H9 (cell line): ENCODE results near the gene DRGX. TPM values are rescaled to one million over a fixed set of nuclear protein-coding genes. Genes with fewer than 3 reads are reported as not detected.

ENCODE experiments used
- DNase-seq: peaks from one replicate; pipeline ENCODE4 v3.0.0-alpha.2; 2017
- H2AFZ ChIP-seq: one replicate; pipeline ENCODE4 v1.6.1; 2013; ENCODE audit warnings: mild to moderate bottlenecking, low read length, control low read depth, moderate library complexity
- H2AK5ac ChIP-seq: 2 replicates; pipeline ENCODE4 v1.6.1; 2013; ENCODE audit warnings: low read length, control low read depth, mixed read lengths; ENCODE audit not compliant: insufficient read length
- H2BK120ac ChIP-seq: one replicate; pipeline ENCODE4 v1.6.1; 2013; ENCODE audit warnings: low read depth, mild to moderate bottlenecking, low read length, control low read depth, inconsistent platforms; ENCODE audit not compliant: poor library complexity, severe bottlenecking
- H2BK12ac ChIP-seq: 2 replicates; pipeline ENCODE4 v1.6.1; 2013; ENCODE audit warnings: low read length, control low read depth, mixed read lengths, low read depth; ENCODE audit not compliant: insufficient read length
- H2BK15ac ChIP-seq: 2 replicates; pipeline ENCODE4 v1.6.1; 2013; ENCODE audit warnings: low read depth, low read length, control low read depth
- H2BK20ac ChIP-seq: one replicate; pipeline ENCODE4 v1.6.1; 2013; ENCODE audit warnings: low read depth, mild to moderate bottlenecking, low read length, control low read depth, inconsistent platforms; ENCODE audit not compliant: poor library complexity, severe bottlenecking
- H2BK5ac ChIP-seq: 2 replicates; pipeline ENCODE4 v1.6.1; 2013; ENCODE audit warnings: low read length, control low read depth, mixed read lengths; ENCODE audit not compliant: insufficient read length
- H3K14ac ChIP-seq: 2 replicates; pipeline ENCODE4 v1.6.1; 2013; ENCODE audit warnings: low read length, control low read depth; ENCODE audit not compliant: insufficient read depth
- H3K18ac ChIP-seq: 2 replicates; pipeline ENCODE4 v1.6.1; 2013; ENCODE audit warnings: low read depth, mild to moderate bottlenecking, mixed read lengths, low read length, control low read depth; ENCODE audit not compliant: insufficient read length
- H3K23ac ChIP-seq: 2 replicates; pipeline ENCODE4 v1.6.1; 2013; ENCODE audit warnings: low read length, control low read depth, mixed read lengths, low read depth; ENCODE audit not compliant: insufficient read length
- H3K23me2 ChIP-seq: 2 replicates; pipeline ENCODE4 v1.6.1; 2013; ENCODE audit warnings: low read depth, mild to moderate bottlenecking, mixed read lengths, low read length, control low read depth; ENCODE audit not compliant: insufficient read length, poor library complexity, severe bottlenecking
- H3K27ac ChIP-seq: 2 replicates; pipeline ENCODE4 v1.5.1; 2013; ENCODE audit warnings: low read length, control low read depth, mixed read lengths, low read depth; ENCODE audit not compliant: insufficient read length
- H3K27me3 ChIP-seq: 2 replicates; pipeline ENCODE4 v1.6.1; 2013; ENCODE audit warnings: low read length, control low read depth, inconsistent platforms; ENCODE audit not compliant: insufficient read depth
- H3K4ac ChIP-seq: 2 replicates; pipeline ENCODE4 v1.6.1; 2013; ENCODE audit warnings: low read depth, mild to moderate bottlenecking, control low read depth, inconsistent platforms, low read length, moderate library complexity
- H3K4me1 ChIP-seq: 2 replicates; pipeline ENCODE4 v1.6.1; 2013; ENCODE audit warnings: low read length, control low read depth, inconsistent platforms; ENCODE audit not compliant: insufficient read depth
- H3K4me2 ChIP-seq: 2 replicates; pipeline ENCODE4 v1.6.1; 2013; ENCODE audit warnings: low read length, control low read depth, mixed read lengths; ENCODE audit not compliant: insufficient read length, insufficient read depth
- H3K56ac ChIP-seq: 2 replicates; pipeline ENCODE4 v1.6.1; 2013; ENCODE audit warnings: low read depth, mild to moderate bottlenecking, mixed read lengths, low read length, control low read depth; ENCODE audit not compliant: insufficient read length
- H3K79me1 ChIP-seq: 2 replicates; pipeline ENCODE4 v1.6.1; 2013; ENCODE audit warnings: low read depth, mild to moderate bottlenecking, moderate library complexity, low read length, control low read depth, inconsistent platforms; ENCODE audit not compliant: insufficient read depth, poor library complexity, severe bottlenecking
- H3K79me2 ChIP-seq: 2 replicates; pipeline ENCODE4 v1.6.1; 2013; ENCODE audit warnings: low read length, control low read depth, inconsistent platforms; ENCODE audit not compliant: insufficient read depth
- H3K9ac ChIP-seq: 2 replicates; pipeline ENCODE4 v1.6.1; 2013; ENCODE audit warnings: low read length, control low read depth, mixed read lengths; ENCODE audit not compliant: insufficient read length; ENCODE audit errors: extremely low read depth
- H3K9me3 ChIP-seq: one replicate; pipeline ENCODE4 v1.6.1; 2013; ENCODE audit warnings: low read depth, low read length, inconsistent platforms; ENCODE audit not compliant: control insufficient read depth
- H3T11ph ChIP-seq: one replicate; pipeline ENCODE4 v1.6.1; 2013; ENCODE audit warnings: mild to moderate bottlenecking, low read length, control low read depth, inconsistent platforms
- H4K20me1 ChIP-seq: one replicate; pipeline ENCODE4 v1.6.1; 2013; ENCODE audit not compliant: control insufficient read depth, insufficient read length, insufficient read depth
- H4K5ac ChIP-seq: 2 replicates; pipeline ENCODE4 v1.6.1; 2013; ENCODE audit warnings: low read depth, mild to moderate bottlenecking, mixed read lengths, low read length, control low read depth; ENCODE audit not compliant: insufficient read length
- H4K8ac ChIP-seq: replicated peaks from 2 replicates; pipeline ENCODE4 v1.6.1; 2013; ENCODE audit warnings: low read length, control low read depth, mixed read lengths, low read depth; ENCODE audit not compliant: insufficient read length
- H4K91ac ChIP-seq: 2 replicates; pipeline ENCODE4 v1.6.1; 2013; ENCODE audit warnings: low read depth, mild to moderate bottlenecking, moderate library complexity, mixed read lengths, low read length, control low read depth; ENCODE audit not compliant: insufficient read length
- H3K27ac Mint-ChIP-seq, 3 experiments: 2 replicates in 2 of 3; 3 replicates in 1 of 3; pipeline ENCODE4 v1.8.0; 2020 to 2021; ENCODE audit warnings: mixed read lengths in 3 of 3, mild to moderate bottlenecking in 1 of 3, moderate library complexity in 1 of 3
- H3K27me3 Mint-ChIP-seq: 2 replicates; pipeline ENCODE4 v1.8.0; 2021; ENCODE audit warnings: low read depth, mild to moderate bottlenecking, moderate library complexity, mixed read lengths
- H3K36me3 Mint-ChIP-seq, 3 experiments: 2 replicates in 2 of 3; 3 replicates in 1 of 3; pipeline ENCODE4 v1.8.0; 2020 to 2021; ENCODE audit warnings: low read depth in 3 of 3, mixed read lengths in 3 of 3; ENCODE audit not compliant: insufficient read depth in 1 of 3
- H3K4me1 Mint-ChIP-seq, 2 experiments: 2 replicates each; pipeline ENCODE4 v1.8.0; 2020; ENCODE audit warnings: mixed read lengths in 2 of 2
- H3K4me3 Mint-ChIP-seq, 2 experiments: 2 replicates in 1 of 2; 3 replicates in 1 of 2; pipeline ENCODE4 v1.8.0; 2020 to 2021; ENCODE audit warnings: mild to moderate bottlenecking in 2 of 2, mixed read lengths in 2 of 2, moderate library complexity in 1 of 2
- H3K9me3 Mint-ChIP-seq, 2 experiments: 2 replicates in 1 of 2; 3 replicates in 1 of 2; pipeline ENCODE4 v1.8.0; 2020; ENCODE audit warnings: mild to moderate bottlenecking in 2 of 2, mixed read lengths in 2 of 2, moderate library complexity in 1 of 2
- WGBS: extraction: QIAGEN DNeasy Blood & Tissue Kit; methylation state at CpG from one replicate; pipeline ENCODE4 v1.1.7; 2013; ENCODE audit warnings: missing lambda C conversion rate, low lambda C conversion rate, mixed read lengths; ENCODE audit not compliant: insufficient read length; ENCODE audit errors: extremely low coverage; 5-methylcytosine and 5-hydroxymethylcytosine counted together
- total RNA-seq: library from RNA; stranded (reverse); gene quantifications from 2 replicates; pipeline ENCODE4 v1.2.1, GENCODE V29; 2021
- TF ChIP-seq, protein P1 (sequence below): fragments of 200-600 bp; sonication (generic); conservative IDR thresholded peaks from 3 replicates; pipeline ENCODE4 v1.8.0; 2021; ENCODE audit warnings: antibody characterized with exemption, mild to moderate bottlenecking

Gene DRGX
- total RNA-seq, 1 experiment from 2014 or later: not detected

DNA sequence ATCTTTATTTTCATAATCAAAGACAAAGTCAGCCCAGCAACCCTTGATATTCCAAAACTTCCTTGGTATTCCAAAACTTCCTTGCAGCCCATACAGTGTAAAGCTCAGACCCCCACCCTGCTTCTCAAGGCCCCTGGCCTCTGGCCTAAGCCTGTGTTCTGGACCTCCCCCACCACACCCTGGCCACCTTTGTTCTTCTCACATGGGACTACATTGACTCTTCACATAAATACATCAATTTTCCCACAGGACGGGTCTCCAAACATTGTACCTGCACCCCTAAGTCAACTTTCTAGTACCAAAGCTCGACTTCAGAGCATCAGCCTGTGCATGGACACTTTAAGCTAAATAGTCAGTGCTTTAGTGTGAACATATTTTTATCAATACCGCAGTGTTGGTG, 40.7 kb downstream of the DRGX start:
- Histone ChIP-seq H3K14ac (no peak overlapping the region), H3K79me1 (no peaks in the 10 kb centered on the region), H2BK20ac (no peak overlapping the region), H3K23ac (no peak overlapping the region), H4K20me1 (no peaks in the 10 kb centered on the region), H4K8ac (no peak overlapping the region), H3K4me2 (no peak overlapping the region), H2BK5ac (no peak overlapping the region), H2AK5ac (no peak overlapping the region), H3K27me3 (no peaks in the 10 kb centered on the region), H2BK15ac (no peak overlapping the region), H3K27ac (no peak overlapping the region), H3K9ac (no peak overlapping the region), H3K56ac (no peak overlapping the region), H2BK120ac (no peak overlapping the region), H3K18ac (no peak overlapping the region), H4K5ac (no peak overlapping the region), H3K4me1 (peaks cover 4% of the 10 kb centered on the region), H3K9me3 (no peaks in the 10 kb centered on the region), H3K4ac (no peak overlapping the region), H3K23me2 (no peaks in the 10 kb centered on the region), H4K91ac (no peak overlapping the region), H3K79me2 (no peaks in the 10 kb centered on the region), H3T11ph (no peak overlapping the region), H2AFZ (no peak overlapping the region), H2BK12ac (no peak overlapping the region)
- Mint-ChIP-seq H3K27ac (no peak overlapping the region), H3K9me3 (peaks cover 0 to 2% of the 10 kb centered on the region in 2 experiments; a peak in 1 of 5 replicates), H3K36me3 (no peaks in the 10 kb centered on the region), H3K4me3 (no peak overlapping the region), H3K27me3 (no peaks in the 10 kb centered on the region), H3K4me1 (peaks cover 5 to 6% of the 10 kb centered on the region in 2 experiments)
- no peak for DNase-seq
- TF ChIP-seq, protein P1, sequence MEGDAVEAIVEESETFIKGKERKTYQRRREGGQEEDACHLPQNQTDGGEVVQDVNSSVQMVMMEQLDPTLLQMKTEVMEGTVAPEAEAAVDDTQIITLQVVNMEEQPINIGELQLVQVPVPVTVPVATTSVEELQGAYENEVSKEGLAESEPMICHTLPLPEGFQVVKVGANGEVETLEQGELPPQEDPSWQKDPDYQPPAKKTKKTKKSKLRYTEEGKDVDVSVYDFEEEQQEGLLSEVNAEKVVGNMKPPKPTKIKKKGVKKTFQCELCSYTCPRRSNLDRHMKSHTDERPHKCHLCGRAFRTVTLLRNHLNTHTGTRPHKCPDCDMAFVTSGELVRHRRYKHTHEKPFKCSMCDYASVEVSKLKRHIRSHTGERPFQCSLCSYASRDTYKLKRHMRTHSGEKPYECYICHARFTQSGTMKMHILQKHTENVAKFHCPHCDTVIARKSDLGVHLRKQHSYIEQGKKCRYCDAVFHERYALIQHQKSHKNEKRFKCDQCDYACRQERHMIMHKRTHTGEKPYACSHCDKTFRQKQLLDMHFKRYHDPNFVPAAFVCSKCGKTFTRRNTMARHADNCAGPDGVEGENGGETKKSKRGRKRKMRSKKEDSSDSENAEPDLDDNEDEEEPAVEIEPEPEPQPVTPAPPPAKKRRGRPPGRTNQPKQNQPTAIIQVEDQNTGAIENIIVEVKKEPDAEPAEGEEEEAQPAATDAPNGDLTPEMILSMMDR: no peak
- WGBS: no CpG with 5 or more reads among the region's 3 CpGs
